Measurements from ENCODE around the gene COL12A1. TPM values are rescaled to one million over a fixed set of nuclear protein-coding genes. Genes with fewer than 3 reads are reported as not detected.

Gene COL12A1
- total RNA-seq, 4 donors from 2014 or later: 125 to 589 (median 192) TPM

DNA sequence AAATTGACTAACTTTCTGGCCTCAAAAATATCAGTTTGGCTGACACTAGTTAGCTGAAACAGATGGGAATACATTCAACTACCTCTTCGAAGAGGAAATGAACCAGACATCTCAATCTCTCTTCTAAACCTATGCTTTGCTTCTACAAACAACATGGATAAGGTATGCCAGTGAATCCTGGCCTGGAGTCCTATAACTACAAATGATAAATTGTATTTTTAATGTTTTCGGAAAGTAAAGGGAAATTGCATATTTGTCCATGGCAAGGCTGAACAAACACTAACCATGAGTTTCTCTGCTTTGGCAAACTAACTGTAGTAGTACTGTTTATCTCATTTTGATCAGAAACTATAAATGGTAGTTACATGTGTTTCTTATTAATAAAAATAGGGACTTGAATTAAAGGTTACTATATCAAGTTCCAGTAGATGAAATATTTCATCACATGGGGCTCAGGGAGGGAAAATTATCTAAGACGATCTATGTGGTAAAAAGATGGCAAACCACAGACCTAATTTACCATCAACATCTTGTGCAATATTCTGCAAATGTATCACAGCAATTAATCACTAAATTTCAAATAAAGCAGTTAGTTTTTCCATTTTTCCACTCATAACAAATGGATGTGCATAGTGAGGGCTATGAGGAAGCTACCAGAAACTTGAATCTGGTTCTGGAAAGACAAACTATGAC lies 76.8 kb downstream of the COL12A1 start:
- TF ChIP-seq, protein P1, sequence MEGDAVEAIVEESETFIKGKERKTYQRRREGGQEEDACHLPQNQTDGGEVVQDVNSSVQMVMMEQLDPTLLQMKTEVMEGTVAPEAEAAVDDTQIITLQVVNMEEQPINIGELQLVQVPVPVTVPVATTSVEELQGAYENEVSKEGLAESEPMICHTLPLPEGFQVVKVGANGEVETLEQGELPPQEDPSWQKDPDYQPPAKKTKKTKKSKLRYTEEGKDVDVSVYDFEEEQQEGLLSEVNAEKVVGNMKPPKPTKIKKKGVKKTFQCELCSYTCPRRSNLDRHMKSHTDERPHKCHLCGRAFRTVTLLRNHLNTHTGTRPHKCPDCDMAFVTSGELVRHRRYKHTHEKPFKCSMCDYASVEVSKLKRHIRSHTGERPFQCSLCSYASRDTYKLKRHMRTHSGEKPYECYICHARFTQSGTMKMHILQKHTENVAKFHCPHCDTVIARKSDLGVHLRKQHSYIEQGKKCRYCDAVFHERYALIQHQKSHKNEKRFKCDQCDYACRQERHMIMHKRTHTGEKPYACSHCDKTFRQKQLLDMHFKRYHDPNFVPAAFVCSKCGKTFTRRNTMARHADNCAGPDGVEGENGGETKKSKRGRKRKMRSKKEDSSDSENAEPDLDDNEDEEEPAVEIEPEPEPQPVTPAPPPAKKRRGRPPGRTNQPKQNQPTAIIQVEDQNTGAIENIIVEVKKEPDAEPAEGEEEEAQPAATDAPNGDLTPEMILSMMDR (IDR thresholded peaks at IDR 0.05): no peak
- ATAC-seq (ENCODE audit: low FRiP score): no peak
- DNase-seq (ENCODE audit: low spot score): no peak

GRCh38 chr6:75126518-75126917 lies 79.3 kb downstream of the COL12A1 start:
- DNase-seq (ENCODE audit: low spot score): no peak
- no peak for ATAC-seq (ENCODE audit: low FRiP score)
- TF ChIP-seq, protein P1 (IDR thresholded peaks at IDR 0.05): no peak

- DNase-seq (ENCODE audit: low spot score): no peak
- ATAC-seq (ENCODE audit: low FRiP score): no peak
- TF ChIP-seq, protein P1 (IDR thresholded peaks at IDR 0.05): no peak
Measured at GRCh38 chr6:75124983-75125382, 80.9 kb downstream of the COL12A1 start.

DNA sequence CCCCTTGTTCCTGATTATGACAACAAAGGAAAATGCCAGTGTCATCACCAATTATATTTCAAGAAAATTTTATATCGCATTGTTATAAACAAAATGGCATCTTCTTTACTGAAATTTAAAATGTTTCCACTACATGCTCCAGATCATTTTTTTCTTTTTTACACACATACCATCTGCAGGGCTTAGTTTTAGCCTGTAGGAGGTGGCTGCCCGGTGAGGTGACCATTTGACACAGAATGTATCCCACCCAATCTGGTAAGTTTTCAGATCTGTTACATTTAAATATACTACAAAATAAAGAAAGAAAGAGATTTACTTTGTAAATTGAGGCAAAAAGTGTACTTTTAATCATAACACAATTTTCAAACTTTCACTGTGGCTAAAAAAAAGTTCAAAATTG lies 81.8 kb downstream of the COL12A1 start:
- no peak for DNase-seq (ENCODE audit: low spot score)
- no peak for ATAC-seq (ENCODE audit: low FRiP score)
- TF ChIP-seq, protein P1 (IDR thresholded peaks at IDR 0.05): no peak

DNA sequence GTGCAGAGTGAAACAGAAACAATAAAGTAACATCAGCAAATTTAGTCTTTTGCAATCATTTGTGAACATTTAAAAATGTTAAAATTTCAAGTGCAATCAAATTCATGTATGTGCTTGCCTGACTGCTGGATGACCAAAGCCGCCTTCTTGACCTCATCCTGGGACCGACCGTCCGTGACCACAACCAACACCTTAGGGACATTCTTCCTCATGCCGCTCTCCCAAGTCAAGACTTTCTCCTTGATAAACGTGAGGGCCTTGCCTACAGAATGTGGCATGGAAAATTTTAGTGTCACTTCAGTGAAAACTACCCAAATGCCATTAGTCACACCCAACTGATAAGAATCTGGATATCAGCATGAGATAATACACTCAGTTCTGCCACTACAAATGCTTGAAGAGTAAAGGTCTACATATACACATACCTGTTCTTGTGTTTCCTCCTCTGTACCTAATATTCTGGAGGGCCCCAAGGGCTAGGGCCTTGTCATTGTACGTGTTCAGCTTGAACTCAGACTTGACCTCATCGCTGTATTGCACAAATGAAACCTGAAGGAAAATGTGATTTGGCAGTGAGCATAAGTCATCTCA lies 86.8 kb downstream of the COL12A1 start:
- TF ChIP-seq, protein P1 (IDR thresholded peaks at IDR 0.05): no peak
- ATAC-seq (ENCODE audit: low FRiP score): no peak

GRCh38 chr6:75117701-75118100 lies 88.2 kb downstream of the COL12A1 start:
- DNase-seq (ENCODE audit: low spot score) (no peak), ATAC-seq (ENCODE audit: low FRiP score) (no peak)
- TF ChIP-seq, protein P1 (IDR thresholded peaks at IDR 0.05): no peak

More for the DNA sequence above, 86.8 kb downstream of the COL12A1 start:
- no peak for DNase-seq (ENCODE audit: low spot score)

DNA sequence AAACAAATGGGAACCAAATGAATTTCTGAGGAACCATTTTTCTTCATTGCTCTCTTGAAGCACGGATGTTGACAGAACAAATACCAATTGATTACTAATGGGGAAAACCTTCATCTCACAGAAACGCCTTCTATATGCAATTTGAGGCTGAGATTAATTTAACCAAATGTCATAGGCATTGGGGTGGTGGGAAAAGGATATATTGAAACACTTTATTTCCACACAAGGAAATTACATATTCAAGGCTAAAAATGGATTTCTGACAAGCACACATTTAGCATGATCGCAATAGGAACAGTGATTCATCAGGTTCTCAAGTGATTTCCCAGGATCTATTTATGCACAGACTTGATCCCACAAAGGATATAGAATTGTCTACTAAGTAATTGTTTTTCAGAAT lies 88.9 kb downstream of the COL12A1 start:
- no peak for DNase-seq (ENCODE audit: low spot score)
- TF ChIP-seq, protein P1 (IDR thresholded peaks at IDR 0.05): no peak

More for the DNA sequence above, 88.9 kb downstream of the COL12A1 start:
- ATAC-seq (ENCODE audit: low FRiP score): no peak

Data from omental fat pad (tissue), 4 donors.